Inflammatory macrophage treated with lipopolysaccharide for 1 hour (primary cell): ENCODE results near the gene DNAH11.
"Not testable (repeated sequence)": the region's sequence is repeated elsewhere in the genome, so short reads cannot be mapped to it uniquely, and the experiment has no call there.

Experiments
- DNase-seq, 2 donors: peaks; one replicate each; pipeline ENCODE4 v3.0.0-alpha.2; 2020 to 2022

DNAH11 gene

DNA sequence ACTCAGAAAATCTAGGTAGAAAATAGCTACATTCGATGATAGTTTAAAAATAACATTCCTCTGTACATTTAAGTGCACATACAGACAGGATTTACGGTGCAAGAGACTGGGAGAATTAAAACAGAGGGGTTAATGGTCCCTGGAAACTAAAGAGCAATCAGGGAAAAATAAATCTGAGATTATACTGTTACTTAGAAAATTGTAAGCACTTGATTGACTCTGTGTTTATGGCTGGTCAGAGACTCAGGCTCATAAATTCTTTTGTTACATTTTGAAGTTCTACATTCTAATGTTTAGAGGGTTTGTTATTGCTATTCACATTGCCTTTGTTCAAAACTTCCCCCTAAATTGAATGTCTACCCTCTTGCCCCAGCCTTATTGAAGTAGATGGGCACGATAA, 348.5 kb downstream of the DNAH11 start:
- no peak for DNase-seq

DNA sequence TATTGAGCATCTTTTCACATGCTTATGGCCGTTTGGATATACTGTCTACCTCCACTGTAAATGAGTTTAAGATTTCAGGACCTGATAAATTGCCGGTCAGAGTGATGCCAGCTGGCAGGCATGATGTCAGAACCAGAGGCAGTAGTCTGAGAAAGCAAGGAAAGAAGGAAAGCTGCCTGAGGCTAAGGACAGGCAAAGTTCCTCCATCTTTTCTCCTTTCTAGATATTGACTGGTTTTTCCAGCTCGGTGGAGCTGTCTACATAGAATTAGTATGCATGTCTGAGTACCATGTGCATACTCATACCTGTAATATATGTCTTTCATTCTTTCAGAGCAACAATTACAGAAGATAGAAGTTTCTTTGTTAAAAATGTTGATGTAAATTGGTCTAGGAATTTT, 350.6 kb downstream of the DNAH11 start:
- no peak for DNase-seq

DNA sequence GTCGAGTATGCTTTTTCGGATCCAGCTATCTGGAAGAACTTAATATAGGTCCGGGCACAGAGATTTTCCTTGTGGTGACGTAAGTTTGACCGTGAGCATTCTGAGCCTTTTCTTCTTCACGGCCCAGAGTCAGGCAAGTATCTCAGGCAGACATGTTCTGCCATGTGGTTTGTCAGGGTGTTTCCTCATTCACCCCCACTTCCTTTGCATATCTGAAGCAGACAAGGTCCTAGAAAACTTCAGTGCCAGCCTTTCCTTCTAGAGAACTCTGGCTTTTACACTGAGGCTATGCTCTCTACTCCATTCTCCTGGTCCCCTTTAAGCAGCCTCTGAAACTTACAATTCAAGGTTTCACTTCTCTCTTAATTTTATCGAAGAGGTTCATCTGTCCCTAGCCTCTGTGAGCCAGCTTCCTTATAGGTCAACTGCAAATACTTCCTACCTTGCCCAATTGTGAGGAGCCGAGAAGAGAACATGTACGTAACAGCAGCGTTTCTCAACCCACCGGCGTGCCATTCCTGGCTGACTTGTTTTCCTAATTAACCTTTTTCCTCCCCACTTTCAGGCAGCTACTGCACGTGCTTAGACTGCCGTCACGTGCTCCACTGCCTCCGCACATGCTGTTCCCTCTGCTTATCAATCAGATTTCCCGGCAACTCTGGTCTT, 355.6 kb downstream of the DNAH11 start:
- peak; percentile 55 to 62 for DNase-seq

DNA sequence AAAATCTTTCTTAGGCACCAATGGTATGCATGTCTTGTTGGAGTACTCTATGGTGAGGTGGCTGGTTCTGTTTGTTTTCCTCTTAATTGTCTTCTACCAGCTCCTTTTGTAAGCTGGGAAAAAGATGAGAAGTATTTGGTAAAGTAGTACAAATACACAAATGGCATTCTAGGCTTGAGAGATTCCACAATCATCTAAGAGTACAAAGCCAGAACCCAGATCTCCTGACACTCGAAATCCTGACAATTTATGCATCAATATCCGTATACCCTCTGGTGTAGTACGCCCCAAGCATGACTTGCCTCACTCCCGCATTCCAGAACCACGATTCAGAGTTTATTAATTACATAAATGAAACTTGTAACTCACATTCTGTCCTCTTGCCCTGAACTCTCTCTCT, 359.4 kb downstream of the DNAH11 start:
- no peak for DNase-seq

DNA sequence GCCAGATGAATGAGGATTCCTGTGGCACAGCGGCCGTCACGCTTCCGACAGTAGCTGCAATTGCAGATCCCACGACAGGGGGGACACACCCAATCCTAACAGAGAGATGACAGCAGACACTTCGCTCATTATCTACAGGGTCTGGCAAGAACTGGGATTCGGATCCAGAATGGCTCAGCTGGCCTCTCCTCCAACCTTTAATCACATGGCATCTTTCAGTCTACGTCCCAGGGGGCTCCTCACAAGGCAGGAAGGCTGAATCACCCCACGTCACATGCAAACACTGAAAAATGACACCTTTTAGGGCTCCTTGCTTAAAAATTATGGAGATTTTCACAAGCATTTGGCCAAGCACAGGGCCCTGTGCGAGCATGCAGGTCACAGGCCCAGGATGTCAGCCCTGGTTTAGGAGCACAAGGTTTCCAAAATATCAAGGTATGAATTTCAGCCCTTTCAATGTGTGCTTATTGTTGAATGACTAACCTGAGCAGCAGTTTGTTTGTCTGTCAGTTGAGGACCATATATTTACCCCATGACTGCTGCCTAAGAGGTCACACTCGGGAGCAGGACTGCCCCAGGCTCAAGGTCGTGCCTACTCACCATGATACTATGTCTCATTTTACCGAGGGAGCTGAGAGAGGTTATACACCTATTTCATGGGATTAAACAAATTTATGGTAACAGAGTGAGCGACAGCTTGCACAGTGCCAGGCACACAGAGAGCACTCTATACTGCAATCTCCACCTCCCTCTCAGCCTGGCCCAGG, 360.4 kb downstream of the DNAH11 start:
- no peak for DNase-seq

DNA sequence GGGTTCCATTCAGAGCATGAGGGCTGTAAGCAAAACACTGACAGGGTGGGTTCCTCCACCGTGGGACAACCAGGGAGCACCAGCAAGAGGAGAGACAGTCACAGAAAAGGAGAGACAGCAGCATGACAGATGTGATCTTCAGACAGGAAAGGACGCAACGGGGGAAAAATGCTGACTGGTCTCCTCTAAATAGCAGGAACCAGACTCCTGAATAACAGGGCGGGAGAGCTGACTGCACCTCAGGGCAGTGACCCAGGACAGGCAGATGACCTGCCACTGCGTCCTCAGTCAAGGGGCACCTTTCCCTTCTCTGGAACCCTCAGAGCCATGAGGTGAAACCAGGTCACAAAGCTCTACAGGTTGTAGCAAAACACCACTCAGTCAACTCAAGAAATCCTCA, 365.9 kb downstream of the DNAH11 start:
- DNase-seq, result no peak

DNA sequence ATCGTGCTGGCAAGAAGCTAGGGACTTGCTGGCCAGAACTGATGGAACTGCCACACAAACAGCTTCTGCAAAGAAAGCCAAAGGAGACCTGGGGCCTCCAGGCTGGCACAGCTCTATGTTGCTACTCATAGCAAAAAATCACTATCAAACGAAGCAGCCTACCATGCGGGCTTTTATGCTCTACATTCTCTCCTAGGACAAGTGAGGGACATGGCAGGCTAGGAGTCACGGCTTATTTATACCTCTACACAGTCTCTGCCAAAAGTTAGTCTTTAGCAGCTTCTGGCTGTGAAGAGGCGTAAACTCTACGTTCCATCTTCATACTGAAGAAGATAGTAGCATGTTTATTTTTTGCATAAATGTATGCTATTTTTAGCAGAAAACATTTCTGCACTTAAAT, 367.4 kb downstream of the DNAH11 start:
- no peak for DNase-seq

GRCh38 chr7:21911341-21911875, 368.6 kb downstream of the DNAH11 start:
- no peak for DNase-seq

- no peak for DNase-seq
Measured at GRCh38 chr7:21912305-21912704, 369.5 kb downstream of the DNAH11 start.

- DNase-seq, result no peak
Measured at GRCh38 chr7:21912931-21913780, 370.3 kb downstream of the DNAH11 start.

DNA sequence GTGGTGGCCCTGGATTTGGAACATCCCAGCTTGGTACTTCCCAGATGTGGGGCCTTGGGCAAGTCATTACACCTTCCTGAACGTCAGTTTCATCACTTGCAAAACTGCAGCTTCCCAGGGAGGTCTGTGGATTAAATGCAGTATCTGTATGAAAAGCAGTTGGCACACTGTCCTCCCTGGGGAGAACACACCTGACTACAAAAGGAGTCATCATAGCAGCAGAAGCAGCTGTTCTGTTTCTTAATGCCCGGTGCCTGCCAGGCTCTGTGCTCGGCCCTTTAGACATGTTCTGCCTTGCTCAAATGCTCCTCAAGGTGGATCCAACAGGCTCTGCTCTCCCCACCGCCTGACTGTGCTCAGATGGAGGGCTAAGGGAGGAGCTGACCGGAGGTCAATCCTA, 371.8 kb downstream of the DNAH11 start:
- DNase-seq, result no peak

DNA sequence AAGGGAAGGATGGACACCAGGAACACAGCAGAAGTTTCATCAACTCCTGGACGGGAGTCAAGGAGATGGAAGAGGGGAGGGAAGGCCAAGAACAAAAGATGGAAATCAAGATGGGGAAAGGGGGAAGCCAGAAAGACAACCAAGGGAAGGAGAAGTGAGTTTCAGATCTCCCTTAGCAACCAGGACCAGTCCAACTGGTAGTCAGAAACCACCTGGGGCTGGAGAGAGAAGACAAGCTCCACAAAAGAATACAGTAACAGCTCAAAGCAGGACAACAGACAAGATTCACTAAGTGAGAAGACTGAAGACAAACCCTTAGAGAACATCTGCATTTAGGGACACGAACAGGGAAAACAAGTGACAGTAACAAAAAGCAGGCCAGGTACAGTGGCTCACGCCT, 372.3 kb downstream of the DNAH11 start:
- no peak for DNase-seq

GRCh38 chr7:21916176-21916575, 373.3 kb downstream of the DNAH11 start:
- no peak for DNase-seq

DNA sequence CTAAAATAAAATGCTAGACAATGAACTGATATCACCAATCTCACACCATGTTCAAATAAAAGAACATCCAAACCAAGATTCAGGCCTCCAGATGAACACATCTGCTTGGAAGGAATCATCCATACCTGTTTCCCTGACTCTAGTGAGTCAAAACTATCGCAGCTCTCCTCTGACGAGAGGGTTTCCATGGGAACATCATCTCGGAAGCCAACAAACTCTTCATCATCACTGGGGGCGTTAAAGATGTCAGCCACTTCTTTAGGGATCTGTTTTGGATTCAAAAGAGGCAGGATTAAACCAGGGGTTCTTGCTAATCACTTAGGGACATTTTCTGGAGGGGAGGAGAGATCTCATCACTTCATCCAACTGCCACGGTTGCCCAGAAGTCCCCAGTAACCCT, 373.8 kb downstream of the DNAH11 start:
- DNase-seq, result no peak

DNA sequence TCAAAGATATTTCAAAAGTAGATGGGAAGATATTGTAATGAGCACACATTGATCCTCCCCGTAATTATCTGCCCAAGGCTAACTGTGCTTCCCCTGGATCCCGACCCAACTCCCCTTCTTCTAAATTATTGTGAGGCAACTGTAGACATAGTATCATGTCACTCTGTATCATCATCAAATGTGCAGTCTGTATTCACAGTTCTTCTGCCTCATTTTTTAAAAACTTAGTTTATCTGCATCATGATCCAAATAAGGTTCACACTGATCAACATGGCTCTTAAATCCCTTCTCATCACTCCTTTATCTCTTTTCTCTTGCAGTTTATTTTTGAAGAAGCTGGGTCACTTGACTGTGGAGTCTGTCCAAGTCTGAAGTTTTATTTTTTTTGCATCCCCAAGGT, 375.4 kb downstream of the DNAH11 start:
- no peak for DNase-seq

GRCh38 chr7:21920936-21921335, 378.1 kb downstream of the DNAH11 start:
- DNase-seq, result no peak

DNA sequence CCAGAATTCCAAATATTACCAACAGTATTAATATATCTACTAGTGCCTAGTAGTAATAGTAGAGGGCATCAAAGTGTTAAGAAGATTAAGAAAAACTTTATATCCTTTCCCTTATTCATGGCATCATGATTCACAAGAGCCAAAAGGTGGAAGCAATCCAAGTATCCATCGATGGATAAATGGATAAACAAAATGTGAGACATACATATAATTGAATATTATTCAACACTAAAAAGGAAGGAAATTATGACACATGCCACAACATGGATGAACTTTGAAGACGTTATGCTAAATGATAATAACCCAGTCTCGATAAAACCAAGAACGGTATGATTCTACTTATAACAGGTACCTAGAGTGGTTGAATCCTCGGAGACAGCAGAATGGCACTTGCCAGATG, 379.8 kb downstream of the DNAH11 start:
- DNase-seq, result no peak

DNA sequence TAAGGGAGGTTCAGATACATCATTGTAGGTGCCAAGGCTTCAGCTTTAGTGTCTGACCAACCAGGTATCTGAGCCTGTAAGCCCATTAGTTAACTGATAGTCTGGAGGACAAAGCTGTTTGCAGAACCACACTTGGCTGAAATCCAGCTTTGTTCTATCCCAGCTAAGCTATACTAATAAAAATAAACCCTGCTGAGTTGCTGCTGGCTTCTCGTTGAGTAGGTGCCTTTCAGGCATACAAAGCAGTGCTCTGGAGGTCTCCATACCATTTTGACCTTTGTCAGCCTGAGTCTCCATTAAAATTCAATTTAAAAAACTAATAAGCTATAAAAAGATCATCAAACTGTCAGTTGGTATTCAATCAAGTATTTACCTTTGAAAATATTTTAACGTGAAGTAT, 380.8 kb downstream of the DNAH11 start:
- no peak for DNase-seq

DNA sequence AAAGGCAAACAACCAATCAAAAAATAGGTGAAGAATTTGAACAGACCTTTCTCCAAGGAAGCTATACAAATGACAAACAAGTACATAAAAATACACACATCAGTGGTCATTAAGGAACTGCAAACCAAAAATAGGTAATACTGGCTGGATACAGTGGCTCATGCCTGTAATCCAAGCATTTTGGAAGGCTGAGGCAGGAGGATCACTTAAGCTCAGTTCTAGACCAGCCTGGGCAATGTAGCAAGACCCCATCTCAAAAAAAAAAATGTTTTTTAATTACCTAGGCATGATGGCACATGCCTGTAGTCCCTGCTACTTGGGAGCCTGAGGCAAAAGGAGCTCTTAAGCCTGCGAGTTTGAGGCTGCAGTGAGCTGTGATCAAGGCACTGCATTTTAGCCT, 383.6 kb downstream of the DNAH11 start:
- DNase-seq, result no peak

- DNase-seq, result no peak
Measured at GRCh38 chr7:21927693-21928092, 384.9 kb downstream of the DNAH11 start.

- DNase-seq, result not testable (repeated sequence)
Measured at GRCh38 chr7:21933293-21933692, 390.5 kb downstream of the DNAH11 start.

DNA sequence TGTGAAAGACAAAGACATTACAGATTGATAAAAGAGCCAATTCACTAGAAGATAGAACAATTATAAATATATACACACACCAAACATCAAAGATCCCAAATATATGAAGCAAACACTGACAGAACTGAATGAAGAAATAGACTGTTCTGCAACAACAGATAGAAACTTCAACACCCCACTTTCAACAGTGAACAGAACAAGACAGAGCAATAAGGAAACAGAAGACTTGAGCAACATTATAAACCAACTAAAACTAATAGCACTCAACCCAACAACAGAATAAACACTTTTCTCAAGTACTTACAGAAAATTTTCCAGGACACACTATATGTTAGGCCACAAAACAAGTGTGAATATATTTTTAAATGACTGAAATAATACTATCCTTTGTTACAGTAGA, 392.0 kb downstream of the DNAH11 start:
- peak; percentile 46 to 64 for DNase-seq

DNA sequence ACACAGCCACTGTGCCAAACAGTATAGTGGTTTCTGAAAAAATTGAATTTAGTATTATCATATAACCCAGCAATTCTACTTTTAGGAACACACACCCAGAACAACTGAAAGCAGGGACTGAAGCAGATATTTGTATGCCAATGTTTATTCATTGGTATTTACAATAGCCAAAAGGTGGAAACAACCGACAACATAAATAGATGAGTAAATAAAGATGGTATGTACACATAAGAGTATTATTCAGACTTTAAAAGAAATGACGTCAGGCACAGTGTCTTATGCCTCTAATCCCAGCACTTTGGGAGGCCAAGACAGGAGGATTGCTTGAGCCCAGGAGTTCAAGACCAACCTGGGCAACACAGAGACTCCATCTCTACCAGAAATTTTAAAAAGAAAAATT, 395.6 kb downstream of the DNAH11 start:
- DNase-seq, result no peak
